Left lobe of liver (tissue), 2 donors: ENCODE data around the gene IGFL4. TPM values are rescaled to one million over a fixed set of nuclear protein-coding genes. Genes with fewer than 3 reads are reported as not detected.
"Not testable (repeated sequence)": the region's sequence is repeated elsewhere in the genome, so short reads cannot be mapped to it uniquely, and the experiment has no call there.

ENCODE experiments used
- ATAC-seq: fragments of 200-7000 bp; cut with Tn5 transposase; one replicate; pipeline ENCODE4 v1.9.1; 2020; ENCODE audit warnings: mild to moderate bottlenecking, moderate library complexity
- DNase-seq: peaks from one replicate; pipeline ENCODE4 v3.0.0-alpha.2; 2020; ENCODE audit warnings: low spot score
- total RNA-seq: library from RNA; stranded (reverse); gene quantifications from one replicate; pipeline ENCODE4 v1.2.1, GENCODE V29; 2021
- donor health status: DM: no; HTN: no; CAD: no; lungs with moderate emphysema.
- donor health status: DM: no; HTN: yes; CAD: no.

Gene IGFL4
- total RNA-seq, result not detected

- ATAC-seq, result no peak
These were observed at the start of gene IGFL4 for GRCh38 chr19:46040952-46041500. TSS of gene IGFL4 (minus strand) at chr19:46041002. CDS start at chr19:46040962, 40 bp downstream.

GRCh38 chr19:46090444-46090843, 49.6 kb upstream of the IGFL4 start:
- DNase-seq (no peak), ATAC-seq (no peak)

More at GRCh38 chr19:46040952-46041500, at the start of gene IGFL4:
- no peak for DNase-seq

- ATAC-seq, result no peak
- DNase-seq, result no peak
These were observed 48.6 kb upstream of the IGFL4 start for GRCh38 chr19:46089432-46089831.

- ATAC-seq, result no peak
- no peak for DNase-seq
These were observed 47.3 kb upstream of the IGFL4 start for GRCh38 chr19:46088101-46088500.

- DNase-seq, result no peak
- ATAC-seq, result no peak
These were observed 45.1 kb upstream of the IGFL4 start for GRCh38 chr19:46085888-46086287.

GRCh38 chr19:46082728-46083050, 41.9 kb upstream of the IGFL4 start:
- ATAC-seq (no peak), DNase-seq (no peak)

GRCh38 chr19:46081928-46082727, 41.3 kb upstream of the IGFL4 start:
- no peak for DNase-seq
- peak; percentile 92 for ATAC-seq

- DNase-seq (no peak), ATAC-seq (no peak)
These were observed 39.8 kb upstream of the IGFL4 start for GRCh38 chr19:46080561-46080960.

GRCh38 chr19:46079576-46079975, 38.8 kb upstream of the IGFL4 start:
- ATAC-seq (no peak), DNase-seq (no peak)

- peak; percentile 65 for ATAC-seq
- DNase-seq, result not testable (repeated sequence)
These were observed 38.0 kb upstream of the IGFL4 start for GRCh38 chr19:46078573-46079332.

GRCh38 chr19:46077815-46078167, 37.0 kb upstream of the IGFL4 start:
- ATAC-seq, result no peak
- no peak for DNase-seq

- ATAC-seq (peak; percentile 89), DNase-seq (no peak)
These were observed 36.4 kb upstream of the IGFL4 start for GRCh38 chr19:46076951-46077814.

GRCh38 chr19:46076031-46076880, 35.5 kb upstream of the IGFL4 start:
- ATAC-seq (no peak), DNase-seq (no peak)

- no peak for ATAC-seq
- DNase-seq, result no peak
These were observed 32.6 kb upstream of the IGFL4 start for GRCh38 chr19:46073268-46073922.

GRCh38 chr19:46069806-46070341, 29.1 kb upstream of the IGFL4 start:
- DNase-seq (no peak), ATAC-seq (no peak)

GRCh38 chr19:46068345-46069258, 27.8 kb upstream of the IGFL4 start:
- no peak for DNase-seq
- ATAC-seq, result no peak

GRCh38 chr19:46067691-46068090, 26.9 kb upstream of the IGFL4 start:
- DNase-seq, result no peak
- ATAC-seq, result no peak

GRCh38 chr19:46066471-46066870, 25.7 kb upstream of the IGFL4 start:
- DNase-seq (no peak), ATAC-seq (no peak)
